ENCODE results near the gene PSMD1. TPM values are rescaled to one million over a fixed set of nuclear protein-coding genes. Genes with fewer than 3 reads are reported as not detected.

PSMD1 gene
- total and polyA plus RNA-seq, 2 of the 8 experiments (the other 6 are each of a cell fraction or from before 2014, with no cell fraction given), result 179 to 272 TPM

DNA sequence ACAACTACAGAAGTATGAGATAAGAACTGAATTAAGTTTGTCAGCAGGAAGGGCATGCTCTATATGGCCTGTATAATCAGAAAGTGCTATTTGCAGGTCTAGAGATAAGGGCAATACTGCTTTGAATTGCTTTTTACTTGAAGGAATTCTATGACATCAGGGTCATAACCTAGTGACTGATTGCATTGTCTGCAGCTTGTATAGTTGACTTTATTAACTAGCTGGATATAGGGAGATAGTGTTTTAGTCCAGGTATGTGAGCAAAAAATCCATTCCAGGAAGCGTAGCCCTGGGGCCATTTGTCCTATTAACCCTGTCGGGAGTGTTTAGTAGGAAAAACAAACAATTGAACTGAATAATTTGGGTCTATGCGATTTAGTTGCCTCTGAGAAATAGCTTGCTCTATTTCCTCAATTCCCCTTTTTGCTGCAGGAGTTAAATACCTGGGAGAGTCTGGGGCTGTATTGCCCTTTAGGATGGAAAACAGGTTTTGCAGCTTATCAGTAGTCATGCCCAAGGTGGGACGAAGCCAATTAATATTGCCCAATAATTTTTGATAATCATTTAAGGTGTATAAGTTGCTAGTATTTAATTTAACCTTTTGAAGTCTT lies 38.2 kb downstream of the PSMD1 start:
- Histone ChIP-seq H3K56ac (replicated peaks; ENCODE audit: insufficient read length, low read depth, low read length) (no peak overlapping the region), H2BK20ac (ENCODE audit: low read length) (no peak overlapping the region), H2AK5ac (ENCODE audit: low read depth, low read length) (no peak overlapping the region), H3K14ac (ENCODE audit: insufficient read length) (no peak overlapping the region), H3K9me3 (ENCODE audit: insufficient read depth in 2 of 2, low read depth in 1 of 2, low read length in 1 of 2) (peaks cover 14 to 22% of the 10 kb centered on the region in 2 experiments), H2BK5ac (ENCODE audit: low read depth, low read length) (no peak overlapping the region), H3K27ac (ENCODE audit: low read depth, low read length) (no peak overlapping the region), H4K20me1 (replicated peaks in 1 of 2; ENCODE audit: control insufficient read depth in 1 of 2, insufficient read depth in 2 of 2, low read length in 2 of 2) (no peaks in the 10 kb centered on the region), H3K27me3 (replicated peaks in 1 of 4; ENCODE audit: control insufficient read depth in 3 of 4, extremely low read depth in 1 of 4, insufficient read depth in 3 of 4, low read length in 3 of 4) (no peaks in the 10 kb centered on the region), H3K23ac (ENCODE audit: insufficient read length) (no peak overlapping the region), H3K18ac (ENCODE audit: extremely low read depth, low read length) (no peak overlapping the region), H2AFZ (ENCODE audit: low read length) (no peak overlapping the region), H3K4ac (replicated peaks; ENCODE audit: insufficient read length, low read depth, low read length) (no peak overlapping the region), H3K4me1 (replicated peaks in 1 of 4; ENCODE audit: control insufficient read depth in 3 of 4, insufficient read depth in 4 of 4, low read length in 3 of 4) (no peaks in the 10 kb centered on the region), H4K8ac (ENCODE audit: extremely low read depth, insufficient read depth, low read length) (no peak overlapping the region), H3K23me2 (ENCODE audit: low read depth, low read length) (no peaks in the 10 kb centered on the region), H3K79me2 (ENCODE audit: control insufficient read depth in 1 of 2, insufficient read depth in 2 of 2, low read length in 2 of 2) (peaks cover 0 to 2% of the 10 kb centered on the region in 2 experiments; a peak in 1 of 4 replicates), H2BK120ac (replicated peaks; ENCODE audit: low read depth, low read length) (no peak overlapping the region), H3K9ac (replicated peaks in 1 of 4; ENCODE audit: extremely low read depth in 1 of 4, low read depth in 3 of 4, low read length in 3 of 4) (no peak overlapping the region), H2BK15ac (ENCODE audit: low read length) (no peak overlapping the region), H4K5ac (ENCODE audit: insufficient read length, low read depth, low read length) (no peak overlapping the region), H3K36me3 (ENCODE audit: control insufficient read depth in 2 of 4, insufficient read depth in 4 of 4, low read length in 3 of 4) (peaks cover 0 to 49% (median 10%) of the 10 kb centered on the region in 4 experiments; a peak in 5 of 8 replicates), H3K4me2 (ENCODE audit: insufficient read depth in 1 of 2, low read depth in 2 of 2, low read length in 2 of 2) (no peak overlapping the region), H3K79me1 (ENCODE audit: low read depth, low read length) (no peaks in the 10 kb centered on the region), H3K4me3 (ENCODE audit: extremely low read depth in 1 of 4, insufficient read depth in 2 of 4, low read depth in 3 of 4, low read length in 4 of 4) (no peak overlapping the region), H4K91ac (replicated peaks; ENCODE audit: insufficient read length, low read length) (no peak overlapping the region), H2BK12ac (ENCODE audit: low read depth, low read length) (no peak overlapping the region)
- ChIA-PET POLR2A (ENCODE audit: partially characterized antibody) (interaction anchor here (0.7 to 0.8 kb wide), 2 partner anchors 110 to 260 kb away, joined by 3 read pairs; no protein-coding TSS in a partner anchor), CTCF (ENCODE audit: partially characterized antibody) (interaction anchor here (0.8 to 1.5 kb wide), 4 partner anchors 9 to 316 kb away, joined by 3 to 5 read pairs (median 3); no protein-coding TSS in a partner anchor)
- no peak for TF ChIP-seq ASH2L (IDR thresholded peaks at IDR 0.05; ENCODE audit: low read length)
- TF ChIP-seq TAF7 (optimal IDR thresholded peaks at IDR 0.05; ENCODE audit: borderline replicate concordance, low read depth, low read length), result no peak
- TF ChIP-seq FOSL1 (IDR thresholded peaks at IDR 0.05; ENCODE audit: insufficient read depth, low read depth, low read length), result no peak
- no peak for TF ChIP-seq SRF (IDR thresholded peaks at IDR 0.05; ENCODE audit: low read depth, low read length)
- no peak for DNase-seq (ENCODE audit: low read depth in 1 of 2, low spot score in 2 of 2)
- 92% methylated on average over 4 of the region's 4 CpGs; no CpG with 5 or more reads in 1 of the 2 experiments for WGBS, 2 experiments (ENCODE audit: extremely low coverage in 1 of 2, insufficient coverage in 1 of 2, insufficient read length in 1 of 2, insufficient replicate concordance in 2 of 2, low coverage in 1 of 2, low lambda C conversion rate in 2 of 2, missing lambda C conversion rate in 1 of 2)
- no peak for FAIRE-seq
